Trophoblast cell (in vitro differentiated cells and primary cell): ENCODE measurements around the gene KRAS.
"Not testable (repeated sequence)": the region's sequence is repeated elsewhere in the genome, so short reads cannot be mapped to it uniquely, and the experiment has no call there.

Experiments used
- DNase-seq, 2 donors: peaks; one replicate each; pipeline ENCODE4 v3.0.0-alpha.2; 2016
- H2AFZ ChIP-seq: 2 replicates; pipeline ENCODE4 v1.6.1; 2013; ENCODE audit warnings: low read length, moderate library complexity, mild to moderate bottlenecking; ENCODE audit not compliant: insufficient read depth, poor library complexity
- H2AK5ac ChIP-seq: 2 replicates; pipeline ENCODE4 v1.6.1; 2013; ENCODE audit warnings: mild to moderate bottlenecking, low read length
- H2BK120ac ChIP-seq: 2 replicates; pipeline ENCODE4 v1.6.1; 2013; ENCODE audit warnings: low read length, mild to moderate bottlenecking, moderate library complexity; ENCODE audit not compliant: insufficient read depth, poor library complexity
- H2BK12ac ChIP-seq: 2 replicates; pipeline ENCODE4 v1.6.1; 2013; ENCODE audit warnings: mild to moderate bottlenecking, low read length, moderate library complexity
- H2BK5ac ChIP-seq: 2 replicates; pipeline ENCODE4 v1.6.1; 2013; ENCODE audit warnings: low read length, low read depth, moderate library complexity, mild to moderate bottlenecking; ENCODE audit not compliant: poor library complexity
- H3K14ac ChIP-seq: 2 replicates; pipeline ENCODE4 v1.6.1; 2013; ENCODE audit warnings: mild to moderate bottlenecking, low read length
- H3K18ac ChIP-seq: 2 replicates; pipeline ENCODE4 v1.6.1; 2013; ENCODE audit warnings: mild to moderate bottlenecking, low read length
- H3K23ac ChIP-seq: 2 replicates; pipeline ENCODE4 v1.6.1; 2013; ENCODE audit warnings: low read length
- H3K27ac ChIP-seq: 2 replicates; pipeline ENCODE4 v1.5.1; 2013; ENCODE audit warnings: low read depth, mild to moderate bottlenecking, inconsistent platforms, low read length, moderate library complexity
- H3K27me3 ChIP-seq: 2 replicates; pipeline ENCODE4 v1.6.1; 2013; ENCODE audit warnings: inconsistent platforms, mild to moderate bottlenecking, low read length, moderate library complexity; ENCODE audit not compliant: insufficient read depth
- H3K36me3 ChIP-seq, 2 experiments: 1 replicate in 1 of 2; 2 replicates in 1 of 2; pipeline ENCODE4 v1.6.1; 2013; ENCODE audit warnings: low read length in 2 of 2, mild to moderate bottlenecking in 2 of 2, moderate library complexity in 1 of 2; ENCODE audit not compliant: insufficient read depth in 2 of 2, control insufficient read depth in 1 of 2
- H3K4ac ChIP-seq: 2 replicates; pipeline ENCODE4 v1.6.1; 2013; ENCODE audit warnings: low read depth, mild to moderate bottlenecking, low read length, moderate library complexity
- H3K4me1 ChIP-seq, 2 experiments: 1 replicate in 1 of 2; 2 replicates in 1 of 2; pipeline ENCODE4 v1.6.1; 2013; ENCODE audit warnings: low read length in 2 of 2, mild to moderate bottlenecking in 2 of 2, moderate library complexity in 1 of 2; ENCODE audit not compliant: insufficient read depth in 2 of 2, control insufficient read depth in 1 of 2
- H3K4me2 ChIP-seq: 2 replicates; pipeline ENCODE4 v1.6.1; 2013; ENCODE audit warnings: inconsistent platforms, mild to moderate bottlenecking, low read length, moderate library complexity
- H3K4me3 ChIP-seq: 2 replicates; pipeline ENCODE4 v1.5.1; 2013; ENCODE audit warnings: mild to moderate bottlenecking, low read depth, low read length, inconsistent platforms
- H3K79me1 ChIP-seq: one replicate; pipeline ENCODE4 v1.6.1; 2013; ENCODE audit warnings: low read length
- H3K79me2 ChIP-seq: 2 replicates; pipeline ENCODE4 v1.6.1; 2013; ENCODE audit warnings: low read length, mild to moderate bottlenecking; ENCODE audit not compliant: control insufficient read depth, insufficient read depth, poor library complexity
- H3K9ac ChIP-seq: 2 replicates; pipeline ENCODE4 v1.6.1; 2013; ENCODE audit warnings: mild to moderate bottlenecking, low read length
- H3K9me3 ChIP-seq: 2 replicates; pipeline ENCODE4 v1.6.1; 2013; ENCODE audit warnings: low read depth, mild to moderate bottlenecking, control low read depth, inconsistent platforms, low read length; ENCODE audit not compliant: insufficient read depth
- H4K12ac ChIP-seq: 2 replicates; pipeline ENCODE4 v1.6.1; 2013; ENCODE audit warnings: low read depth, mild to moderate bottlenecking, low read length, moderate library complexity
- H4K8ac ChIP-seq: 2 replicates; pipeline ENCODE4 v1.6.1; 2013; ENCODE audit warnings: low read depth, mild to moderate bottlenecking, low read length, moderate library complexity
- H4K91ac ChIP-seq: one replicate; pipeline ENCODE4 v1.6.1; 2013; ENCODE audit warnings: low read depth, mild to moderate bottlenecking, low read length, moderate library complexity
- WGBS: extraction: QIAGEN DNeasy Blood & Tissue Kit; methylation state at CpG from one replicate; pipeline ENCODE4 v1.1.7; 2013; ENCODE audit warnings: missing lambda C conversion rate; ENCODE audit not compliant: insufficient read length, insufficient coverage; ENCODE audit errors: extremely low coverage; 5-methylcytosine and 5-hydroxymethylcytosine counted together

KRAS gene

DNA sequence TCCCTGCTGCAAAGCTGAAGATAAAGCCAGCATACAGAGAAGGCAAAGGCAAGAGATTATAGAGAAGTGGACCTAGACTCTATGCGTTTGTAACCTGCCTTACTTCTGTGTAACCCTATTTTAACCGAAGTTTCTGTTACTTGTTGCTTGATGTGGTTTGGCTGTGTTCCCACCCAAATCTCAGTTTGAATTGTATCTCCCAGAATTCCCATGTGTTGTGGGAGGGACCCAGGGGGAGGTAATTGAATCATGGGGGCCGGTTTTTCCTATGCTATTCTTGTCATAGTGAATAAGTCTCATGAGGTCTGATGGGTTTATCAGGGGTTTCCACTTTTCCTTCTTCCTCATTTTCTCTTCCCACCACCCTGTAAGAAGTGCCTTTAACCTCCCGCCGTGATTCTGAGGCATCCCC, 42.1 kb upstream of the KRAS start:
- H3K14ac ChIP-seq, H3K27me3 ChIP-seq, H3K79me2 ChIP-seq, H4K91ac ChIP-seq, H2AFZ ChIP-seq, H3K79me1 ChIP-seq, H2BK12ac ChIP-seq, H2BK5ac ChIP-seq, DNase-seq, H2AK5ac ChIP-seq, H3K4me1 ChIP-seq, H4K12ac ChIP-seq, H3K36me3 ChIP-seq, H4K8ac ChIP-seq, H3K4ac ChIP-seq, H3K23ac ChIP-seq, H3K27ac ChIP-seq, H3K9ac ChIP-seq, H3K4me2 ChIP-seq, H3K18ac ChIP-seq, H2BK120ac ChIP-seq, H3K4me3 ChIP-seq, H3K9me3 ChIP-seq: not testable (repeated sequence)
- WGBS, result no CpG with 5 or more reads among the region's 5 CpGs

DNA sequence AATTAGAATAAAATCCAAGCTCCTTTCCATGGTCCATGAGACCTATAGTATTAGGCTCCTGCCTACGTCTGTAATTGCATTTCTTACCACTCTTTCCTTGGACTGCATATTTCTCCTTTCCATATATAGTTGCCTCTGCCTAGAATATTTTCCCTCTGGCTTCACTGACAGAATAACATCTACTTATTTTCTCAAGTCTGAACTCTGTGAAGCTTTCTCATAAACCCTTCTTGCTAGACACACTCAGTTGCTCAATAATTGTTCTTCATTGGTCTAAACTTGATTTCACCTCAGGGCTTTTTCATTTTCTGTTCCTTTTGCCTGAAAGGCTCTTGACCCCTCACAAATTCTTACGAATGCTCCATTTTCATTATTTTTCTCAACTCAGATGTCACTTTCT, 36.9 kb upstream of the KRAS start:
- H2AFZ ChIP-seq, result no peak overlapping the region
- no peak overlapping the region for H2BK120ac ChIP-seq
- WGBS, result no CpG with 5 or more reads among the region's 2 CpGs
- H4K12ac ChIP-seq, result no peak overlapping the region
- no peak overlapping the region for H3K4ac ChIP-seq
- H3K4me1 ChIP-seq, result no peaks in the 10 kb centered on the region
- H3K9ac ChIP-seq, result no peak overlapping the region
- no peak overlapping the region for H3K27ac ChIP-seq
- H2AK5ac ChIP-seq, result no peak overlapping the region
- no peak overlapping the region for H3K4me3 ChIP-seq
- H4K8ac ChIP-seq, result no peak overlapping the region
- H3K79me1 ChIP-seq, result no peaks in the 10 kb centered on the region
- no peaks in the 10 kb centered on the region for H3K79me2 ChIP-seq
- no peaks in the 10 kb centered on the region for H3K36me3 ChIP-seq
- H3K9me3 ChIP-seq, result no peaks in the 10 kb centered on the region
- H2BK12ac ChIP-seq, result no peak overlapping the region
- H4K91ac ChIP-seq, result no peak overlapping the region
- no peak for DNase-seq
- no peak overlapping the region for H3K23ac ChIP-seq
- no peak overlapping the region for H2BK5ac ChIP-seq
- H3K14ac ChIP-seq, result no peak overlapping the region
- no peaks in the 10 kb centered on the region for H3K27me3 ChIP-seq
- no peak overlapping the region for H3K18ac ChIP-seq
- no peak overlapping the region for H3K4me2 ChIP-seq

DNA sequence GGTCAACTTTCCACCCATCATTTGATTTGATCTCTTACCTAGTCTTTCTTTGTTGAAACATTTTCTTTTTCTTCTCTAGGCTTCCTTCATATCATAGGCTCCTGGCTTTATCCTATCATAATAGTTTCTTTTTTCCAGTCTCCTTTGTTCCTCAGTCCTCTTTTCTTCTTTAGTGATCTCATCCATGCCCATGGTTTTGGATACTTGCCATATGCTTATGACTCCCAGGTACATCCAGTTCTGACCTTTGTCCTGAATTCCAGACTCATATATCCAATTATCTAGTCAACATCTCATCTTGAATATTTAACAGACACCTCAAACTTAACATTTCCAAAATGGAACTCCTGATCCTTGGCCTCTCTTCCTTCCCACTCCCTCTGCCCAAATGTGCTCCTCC, 36.1 kb upstream of the KRAS start:
- no peaks in the 10 kb centered on the region for H3K36me3 ChIP-seq
- no peaks in the 10 kb centered on the region for H3K4me1 ChIP-seq
- no peak overlapping the region for H2BK5ac ChIP-seq
- no peak overlapping the region for H2AFZ ChIP-seq
- no peaks in the 10 kb centered on the region for H3K79me1 ChIP-seq
- H2BK120ac ChIP-seq, result no peak overlapping the region
- no peak for DNase-seq
- no peak overlapping the region for H3K23ac ChIP-seq
- H3K4ac ChIP-seq, result no peak overlapping the region
- H3K79me2 ChIP-seq, result no peaks in the 10 kb centered on the region
- H3K4me2 ChIP-seq, result no peak overlapping the region
- H3K18ac ChIP-seq, result no peak overlapping the region
- H3K4me3 ChIP-seq, result no peak overlapping the region
- H3K27ac ChIP-seq, result no peak overlapping the region
- H3K27me3 ChIP-seq, result no peaks in the 10 kb centered on the region
- no peak overlapping the region for H4K91ac ChIP-seq
- H3K9me3 ChIP-seq, result no peaks in the 10 kb centered on the region
- H3K9ac ChIP-seq, result no peak overlapping the region
- no peak overlapping the region for H2AK5ac ChIP-seq
- H4K8ac ChIP-seq, result no peak overlapping the region
- H3K14ac ChIP-seq, result no peak overlapping the region
- no peak overlapping the region for H4K12ac ChIP-seq
- no peak overlapping the region for H2BK12ac ChIP-seq

DNA sequence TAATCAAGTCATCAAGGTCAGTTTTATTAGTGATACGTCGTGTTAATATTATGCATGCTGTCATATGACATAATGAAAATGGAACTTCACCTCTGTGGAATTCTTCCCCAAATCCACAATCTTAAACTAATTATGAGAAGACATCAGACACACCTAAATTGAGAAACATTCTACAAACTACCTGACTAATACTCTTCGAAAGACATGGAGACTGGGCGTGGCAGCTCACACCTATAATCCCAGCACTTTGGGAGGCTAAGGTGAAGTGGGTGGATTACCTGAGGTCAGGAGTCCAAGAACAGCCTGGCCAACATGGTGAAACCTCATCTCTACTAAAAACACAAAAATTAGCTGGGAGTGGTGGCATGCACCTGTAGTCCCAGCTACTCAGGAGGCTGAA, 33.3 kb upstream of the KRAS start:
- Histone ChIP-seq H3K4me3 (no peak overlapping the region), H2BK12ac (no peak overlapping the region), H4K8ac (no peak overlapping the region), H3K14ac (no peak overlapping the region), H3K18ac (no peak overlapping the region), H3K27me3 (no peaks in the 10 kb centered on the region), H3K4ac (no peak overlapping the region), H2AK5ac (no peak overlapping the region), H3K23ac (no peak overlapping the region), H4K12ac (no peak overlapping the region), H2BK5ac (no peak overlapping the region), H3K79me1 (no peaks in the 10 kb centered on the region), H3K4me2 (no peak overlapping the region), H3K79me2 (no peaks in the 10 kb centered on the region), H3K36me3 (no peaks in the 10 kb centered on the region), H2BK120ac (no peak overlapping the region), H2AFZ (no peak overlapping the region), H3K4me1 (no peaks in the 10 kb centered on the region), H3K27ac (no peak overlapping the region), H3K9ac (no peak overlapping the region), H4K91ac (no peak overlapping the region), H3K9me3 (no peaks in the 10 kb centered on the region)
- no CpG with 5 or more reads among the region's 4 CpGs for WGBS
- no peak for DNase-seq

DNA sequence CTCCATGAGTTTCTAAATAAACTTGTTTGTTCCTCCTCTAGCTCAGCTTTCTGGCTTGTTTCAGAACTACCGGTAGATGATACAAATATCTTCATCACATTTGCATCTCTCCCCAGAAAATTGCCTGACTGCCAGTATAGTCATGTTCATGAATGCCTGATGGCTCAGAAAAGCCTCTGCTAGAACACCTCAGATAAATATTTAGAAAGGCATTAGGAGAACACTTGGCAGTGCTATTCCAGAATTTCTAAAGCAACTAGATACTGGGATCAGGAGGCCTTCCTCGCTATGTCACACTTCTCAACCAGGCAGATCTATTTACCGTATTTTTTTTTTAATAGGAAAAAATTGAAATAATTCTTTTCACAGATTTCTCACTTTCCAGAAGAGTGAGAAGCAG, 32.3 kb upstream of the KRAS start:
- H4K8ac ChIP-seq, result no peak overlapping the region
- no peak overlapping the region for H2AFZ ChIP-seq
- H3K4me3 ChIP-seq, result no peak overlapping the region
- H3K23ac ChIP-seq, result no peak overlapping the region
- H3K27ac ChIP-seq, result no peak overlapping the region
- H2BK12ac ChIP-seq, result no peak overlapping the region
- H2BK5ac ChIP-seq, result no peak overlapping the region
- H3K4me1 ChIP-seq, result no peaks in the 10 kb centered on the region
- no peaks in the 10 kb centered on the region for H3K79me2 ChIP-seq
- H3K36me3 ChIP-seq, result no peaks in the 10 kb centered on the region
- H2BK120ac ChIP-seq, result no peak overlapping the region
- no peaks in the 10 kb centered on the region for H3K27me3 ChIP-seq
- no peak for DNase-seq
- no peak overlapping the region for H3K9ac ChIP-seq
- no peak overlapping the region for H3K4ac ChIP-seq
- no peak overlapping the region for H3K14ac ChIP-seq
- no peak overlapping the region for H4K12ac ChIP-seq
- no peak overlapping the region for H3K4me2 ChIP-seq
- H2AK5ac ChIP-seq, result no peak overlapping the region
- H3K9me3 ChIP-seq, result peaks cover 1% of the 10 kb centered on the region
- no peak overlapping the region for H3K18ac ChIP-seq
- H4K91ac ChIP-seq, result no peak overlapping the region
- WGBS, result no CpG with 5 or more reads among the region's 3 CpGs
- no peaks in the 10 kb centered on the region for H3K79me1 ChIP-seq
